GM12801 (cell line): ENCODE results near the gene TBX4.

Source experiments
- TF ChIP-seq, protein P1 (sequence below): IDR thresholded peaks from one replicate; pipeline ENCODE4 v1.5.1; 2011; ENCODE audit warnings: control low read depth; ENCODE audit not compliant: insufficient read length; ENCODE audit errors: extremely low read depth

The TBX4 gene

DNA sequence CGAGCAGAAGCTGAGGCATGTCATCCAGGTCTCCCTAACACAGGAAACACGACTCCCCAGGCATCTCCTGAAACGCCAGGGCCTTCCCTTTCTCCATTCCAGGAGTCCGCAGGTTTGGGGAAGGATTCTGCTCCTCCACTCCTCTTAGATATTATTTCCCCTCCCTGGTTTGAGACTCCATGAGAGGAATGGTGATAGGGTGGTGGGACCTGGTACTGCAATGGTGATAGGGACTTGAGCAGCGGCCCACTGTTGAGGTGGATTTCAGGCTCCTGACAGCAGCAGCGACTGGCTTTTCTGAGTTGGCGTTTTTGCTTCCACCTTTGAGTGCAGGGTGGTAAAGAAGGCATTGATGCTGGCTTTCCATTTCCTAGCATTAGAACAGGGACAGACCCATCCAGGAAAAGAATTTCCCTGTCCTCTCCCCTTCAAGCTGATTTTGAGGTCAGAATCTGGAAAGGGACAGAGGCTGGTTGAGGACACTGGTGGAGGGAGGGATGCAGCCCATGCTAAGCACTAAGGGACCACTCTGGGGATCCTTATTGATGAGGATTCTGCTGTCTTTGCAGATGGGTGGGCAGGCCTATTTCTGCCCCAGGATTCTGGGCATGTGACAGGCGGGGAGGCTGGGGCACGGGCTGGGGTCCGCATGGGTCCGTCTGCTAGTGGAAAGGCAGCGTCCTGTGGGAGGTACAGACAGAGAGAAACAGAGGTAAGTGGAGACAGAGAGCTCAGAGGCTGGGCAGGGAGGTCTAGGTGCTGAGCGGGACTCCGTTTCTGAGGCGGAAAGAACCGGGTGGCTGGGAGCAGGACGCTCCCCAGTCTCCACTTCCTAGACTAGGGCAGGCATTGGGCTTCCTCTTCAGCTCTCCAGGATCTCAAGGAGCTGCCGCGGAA lies 1.3 kb upstream of the TBX4 start:
- TF ChIP-seq, protein P1, sequence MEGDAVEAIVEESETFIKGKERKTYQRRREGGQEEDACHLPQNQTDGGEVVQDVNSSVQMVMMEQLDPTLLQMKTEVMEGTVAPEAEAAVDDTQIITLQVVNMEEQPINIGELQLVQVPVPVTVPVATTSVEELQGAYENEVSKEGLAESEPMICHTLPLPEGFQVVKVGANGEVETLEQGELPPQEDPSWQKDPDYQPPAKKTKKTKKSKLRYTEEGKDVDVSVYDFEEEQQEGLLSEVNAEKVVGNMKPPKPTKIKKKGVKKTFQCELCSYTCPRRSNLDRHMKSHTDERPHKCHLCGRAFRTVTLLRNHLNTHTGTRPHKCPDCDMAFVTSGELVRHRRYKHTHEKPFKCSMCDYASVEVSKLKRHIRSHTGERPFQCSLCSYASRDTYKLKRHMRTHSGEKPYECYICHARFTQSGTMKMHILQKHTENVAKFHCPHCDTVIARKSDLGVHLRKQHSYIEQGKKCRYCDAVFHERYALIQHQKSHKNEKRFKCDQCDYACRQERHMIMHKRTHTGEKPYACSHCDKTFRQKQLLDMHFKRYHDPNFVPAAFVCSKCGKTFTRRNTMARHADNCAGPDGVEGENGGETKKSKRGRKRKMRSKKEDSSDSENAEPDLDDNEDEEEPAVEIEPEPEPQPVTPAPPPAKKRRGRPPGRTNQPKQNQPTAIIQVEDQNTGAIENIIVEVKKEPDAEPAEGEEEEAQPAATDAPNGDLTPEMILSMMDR, result no peak

DNA sequence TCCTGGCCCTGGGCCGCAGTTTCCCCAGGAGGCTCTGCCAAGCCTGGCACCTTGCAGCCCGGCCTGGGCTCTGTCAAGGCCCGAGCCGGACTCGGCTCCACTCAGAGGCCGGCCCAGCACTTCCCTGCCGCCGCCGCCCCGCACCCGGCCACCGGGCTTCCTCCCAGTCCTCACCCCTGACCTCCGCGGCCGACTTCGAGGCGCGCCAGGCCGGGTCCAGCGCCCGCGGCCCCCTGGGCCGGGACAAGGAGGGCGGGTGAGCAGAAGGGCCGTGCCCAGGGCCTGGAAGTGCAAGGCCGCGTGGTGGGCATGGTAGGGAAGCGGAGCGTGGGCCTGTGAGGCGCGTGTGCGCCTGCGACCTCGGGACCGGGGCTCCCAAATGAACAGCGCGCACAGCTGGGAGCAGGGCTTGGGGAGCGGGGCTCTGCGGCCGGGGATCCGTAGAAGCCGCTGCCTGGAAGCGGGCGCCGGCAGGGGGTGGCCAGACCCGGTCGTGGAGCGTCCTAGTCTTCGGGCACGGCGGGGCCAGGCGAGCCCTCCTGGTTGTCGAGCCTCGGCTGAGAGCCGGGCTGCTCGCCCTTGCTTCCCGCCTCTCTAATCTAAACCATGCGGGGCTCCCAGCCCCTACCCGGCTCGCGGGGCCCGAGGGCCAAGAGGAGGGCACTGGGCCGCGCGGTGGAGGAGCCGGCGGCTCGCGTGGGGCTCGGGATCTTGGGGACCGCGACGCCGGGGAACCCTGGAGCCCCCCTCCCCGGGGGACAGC lies 503 bp upstream of the TBX4 start:
- TF ChIP-seq, protein P1, result no peak

DNA sequence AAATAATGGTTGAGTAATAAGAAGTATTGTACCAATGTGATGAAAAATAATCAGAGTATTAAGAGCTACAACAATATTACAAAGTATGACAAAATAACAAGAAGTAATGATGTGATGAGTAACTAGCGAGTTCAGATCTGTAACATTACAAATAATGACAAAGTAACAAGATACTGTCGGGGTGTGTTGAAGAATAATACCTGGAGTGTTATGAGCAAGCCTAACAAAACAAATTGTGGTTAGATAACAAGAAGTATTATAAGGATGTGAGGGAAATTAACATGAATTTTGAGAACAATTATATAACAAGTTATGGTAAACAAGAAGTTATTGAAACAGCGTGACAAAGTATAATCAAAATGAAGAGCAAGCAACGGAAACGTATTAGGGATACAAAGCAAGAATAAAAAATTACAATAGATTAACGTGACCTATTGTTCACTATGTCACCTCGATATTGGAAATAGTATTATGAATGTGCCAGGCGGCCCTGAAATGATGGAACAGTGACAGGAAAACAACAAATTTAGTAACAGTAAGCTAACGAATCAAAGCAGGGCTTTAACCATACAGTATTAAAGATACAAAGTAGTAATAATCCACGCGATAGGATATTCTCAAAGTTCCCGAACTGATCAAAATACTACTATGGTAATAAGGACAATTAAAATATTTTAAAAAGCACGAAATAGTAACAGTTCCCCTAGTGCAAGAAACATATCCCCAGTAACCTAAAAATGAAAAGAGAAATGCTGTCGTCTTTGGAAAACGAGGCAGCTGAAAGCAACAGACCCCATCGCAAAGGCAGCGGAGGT lies 1.6 kb downstream of the TBX4 start:
- TF ChIP-seq, protein P1, result no peak

DNA sequence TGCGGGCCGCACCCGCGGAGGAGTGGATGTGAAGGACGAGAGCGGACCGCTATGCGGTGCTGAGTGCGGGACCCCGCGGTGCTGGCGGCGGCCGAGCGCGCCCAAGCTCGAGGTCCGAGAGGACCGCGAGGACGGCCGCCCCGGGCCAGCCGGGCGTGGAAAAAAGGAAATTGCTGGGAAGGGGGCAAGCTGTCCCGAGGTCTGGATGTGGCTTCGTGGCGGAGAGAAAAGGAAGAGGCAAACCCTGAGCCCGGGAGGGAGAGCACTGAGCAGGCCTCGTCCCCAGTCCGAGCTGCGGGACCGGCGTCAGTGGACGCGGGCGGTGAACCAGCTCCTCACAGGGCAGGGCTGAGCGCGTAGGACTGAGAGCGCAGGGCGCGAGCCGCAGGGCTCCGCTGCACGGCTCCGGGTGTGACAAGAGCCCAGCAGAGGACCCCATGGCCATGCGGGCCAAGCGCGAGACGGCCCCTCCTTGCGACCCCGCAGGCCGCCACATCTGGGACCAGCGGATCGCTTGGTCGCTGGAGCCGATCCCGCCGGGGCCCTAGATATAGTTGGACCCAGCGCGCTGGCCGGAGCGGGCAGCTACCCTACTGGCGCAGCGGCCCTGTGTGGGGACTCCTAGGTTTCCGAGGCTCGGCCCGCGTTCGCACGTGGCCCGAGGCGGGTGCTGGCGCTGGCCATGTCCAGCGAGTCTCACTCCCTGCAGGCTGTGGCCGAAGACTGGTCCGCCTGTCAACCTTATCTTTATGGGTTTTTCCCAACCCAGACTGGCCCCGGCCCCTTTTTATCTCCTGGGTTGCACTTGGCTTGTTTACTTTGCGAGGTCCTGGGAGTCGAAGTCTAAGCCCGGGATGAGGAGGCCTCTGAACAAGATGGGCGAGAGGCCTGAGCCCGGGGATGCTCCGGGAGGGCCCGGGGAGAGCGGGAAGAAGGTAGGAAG lies 2.4 kb downstream of the TBX4 start:
- TF ChIP-seq, protein P1, result no peak

DNA sequence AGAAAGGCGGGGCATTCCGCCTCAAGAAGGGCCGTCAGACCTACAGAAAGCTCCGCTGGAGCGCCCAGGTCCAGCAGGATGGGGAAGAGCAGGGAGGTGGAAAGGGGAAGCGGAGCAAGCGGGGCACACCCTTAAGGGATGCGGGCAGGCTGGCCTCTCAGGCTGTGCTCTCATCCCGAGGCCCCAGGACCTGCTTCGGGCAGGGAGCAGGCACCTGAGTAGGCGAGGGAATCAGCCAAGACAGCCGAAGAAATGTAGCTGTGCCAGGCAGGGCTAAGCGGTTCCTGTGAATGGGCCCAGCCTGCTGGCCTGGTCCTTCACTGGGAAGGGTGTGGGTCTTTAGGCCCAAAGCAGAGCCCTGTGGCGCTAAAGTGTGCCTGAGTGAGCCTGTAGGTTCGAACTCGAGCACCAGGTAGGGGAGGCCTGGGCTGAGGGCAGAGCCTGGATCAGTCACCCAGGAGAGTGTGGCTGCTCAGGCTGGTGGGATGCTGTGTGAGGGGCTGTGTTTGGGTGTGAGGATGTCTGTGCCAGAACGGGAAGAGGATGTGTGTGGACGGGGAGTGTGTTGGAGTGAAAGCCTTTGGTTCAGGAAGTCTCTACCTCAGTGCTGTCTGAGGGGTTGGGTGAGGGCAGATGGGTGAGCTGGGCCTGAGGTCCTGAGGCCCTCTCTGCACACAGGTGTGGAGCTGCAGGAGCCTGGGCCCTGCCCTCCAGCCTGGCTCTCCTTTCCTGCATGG lies 3.3 kb downstream of the TBX4 start:
- TF ChIP-seq, protein P1, result no peak

DNA sequence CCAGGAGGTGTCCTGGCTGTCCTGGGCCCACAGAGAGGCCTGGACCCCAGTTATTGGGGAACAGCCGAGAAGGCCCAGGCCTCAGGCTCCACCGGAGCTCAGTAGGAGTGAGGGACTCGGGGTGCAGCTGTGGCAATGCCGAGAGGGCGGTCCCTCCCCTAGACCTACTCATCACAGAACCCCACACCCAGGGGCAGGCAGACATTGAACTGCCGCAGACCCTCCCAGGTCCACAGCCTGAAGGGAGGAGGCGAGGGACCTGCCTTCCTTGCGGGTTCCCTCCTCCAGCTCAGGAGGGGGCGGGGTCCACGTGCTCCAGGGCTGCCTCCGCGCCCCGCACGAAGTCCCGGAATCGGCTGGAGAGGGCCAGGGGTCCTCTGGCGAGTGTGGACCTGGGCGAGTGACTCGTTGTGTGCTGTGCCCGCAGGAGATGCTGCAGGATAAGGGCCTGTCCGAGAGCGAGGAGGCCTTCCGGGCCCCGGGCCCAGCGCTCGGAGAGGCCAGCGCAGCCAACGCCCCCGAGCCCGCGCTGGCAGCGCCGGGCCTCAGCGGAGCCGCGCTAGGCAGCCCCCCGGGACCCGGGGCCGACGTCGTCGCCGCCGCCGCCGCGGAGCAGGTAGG lies 3.9 kb downstream of the TBX4 start:
- TF ChIP-seq, protein P1, result no peak
